Measurements from ENCODE around the gene KRTAP12-4. TPM values are rescaled to one million over a fixed set of nuclear protein-coding genes. Genes with fewer than 3 reads are reported as not detected.

KRTAP12-4 gene
- not detected in 2 replicates for total RNA-seq

- POLR2A ChIA-PET, result no interaction called here
- CTCF ChIA-PET, result no interaction called here
- Mint-ChIP-seq H3K4me1 (peaks cover 2% of the 10 kb centered on the region), H3K27me3 (peaks cover 22% of the 10 kb centered on the region), H3K9me3 (peaks cover 19% of the 10 kb centered on the region), H3K36me3 (ENCODE audit: low read depth) (no peaks in the 10 kb centered on the region), H3K27ac (no peak within 1 kb of the TSS), H3K4me3 (no peak within 1 kb of the TSS)
- intact Hi-C loops (cut with micrococcal nuclease), result no loop called here
- TF ChIP-seq, protein P1, sequence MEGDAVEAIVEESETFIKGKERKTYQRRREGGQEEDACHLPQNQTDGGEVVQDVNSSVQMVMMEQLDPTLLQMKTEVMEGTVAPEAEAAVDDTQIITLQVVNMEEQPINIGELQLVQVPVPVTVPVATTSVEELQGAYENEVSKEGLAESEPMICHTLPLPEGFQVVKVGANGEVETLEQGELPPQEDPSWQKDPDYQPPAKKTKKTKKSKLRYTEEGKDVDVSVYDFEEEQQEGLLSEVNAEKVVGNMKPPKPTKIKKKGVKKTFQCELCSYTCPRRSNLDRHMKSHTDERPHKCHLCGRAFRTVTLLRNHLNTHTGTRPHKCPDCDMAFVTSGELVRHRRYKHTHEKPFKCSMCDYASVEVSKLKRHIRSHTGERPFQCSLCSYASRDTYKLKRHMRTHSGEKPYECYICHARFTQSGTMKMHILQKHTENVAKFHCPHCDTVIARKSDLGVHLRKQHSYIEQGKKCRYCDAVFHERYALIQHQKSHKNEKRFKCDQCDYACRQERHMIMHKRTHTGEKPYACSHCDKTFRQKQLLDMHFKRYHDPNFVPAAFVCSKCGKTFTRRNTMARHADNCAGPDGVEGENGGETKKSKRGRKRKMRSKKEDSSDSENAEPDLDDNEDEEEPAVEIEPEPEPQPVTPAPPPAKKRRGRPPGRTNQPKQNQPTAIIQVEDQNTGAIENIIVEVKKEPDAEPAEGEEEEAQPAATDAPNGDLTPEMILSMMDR (IDR thresholded peaks at IDR 0.05), result no peak
- ATAC-seq (ENCODE audit: low read depth) (no peak), DNase-seq (no peak)
These were observed at the start of gene KRTAP12-4 for GRCh38 chr21:44654576-44655175. KRTAP12-4 (minus strand) TSS chr21:44654659; CDS start chr21:44654614, 45 bp downstream.

DNA sequence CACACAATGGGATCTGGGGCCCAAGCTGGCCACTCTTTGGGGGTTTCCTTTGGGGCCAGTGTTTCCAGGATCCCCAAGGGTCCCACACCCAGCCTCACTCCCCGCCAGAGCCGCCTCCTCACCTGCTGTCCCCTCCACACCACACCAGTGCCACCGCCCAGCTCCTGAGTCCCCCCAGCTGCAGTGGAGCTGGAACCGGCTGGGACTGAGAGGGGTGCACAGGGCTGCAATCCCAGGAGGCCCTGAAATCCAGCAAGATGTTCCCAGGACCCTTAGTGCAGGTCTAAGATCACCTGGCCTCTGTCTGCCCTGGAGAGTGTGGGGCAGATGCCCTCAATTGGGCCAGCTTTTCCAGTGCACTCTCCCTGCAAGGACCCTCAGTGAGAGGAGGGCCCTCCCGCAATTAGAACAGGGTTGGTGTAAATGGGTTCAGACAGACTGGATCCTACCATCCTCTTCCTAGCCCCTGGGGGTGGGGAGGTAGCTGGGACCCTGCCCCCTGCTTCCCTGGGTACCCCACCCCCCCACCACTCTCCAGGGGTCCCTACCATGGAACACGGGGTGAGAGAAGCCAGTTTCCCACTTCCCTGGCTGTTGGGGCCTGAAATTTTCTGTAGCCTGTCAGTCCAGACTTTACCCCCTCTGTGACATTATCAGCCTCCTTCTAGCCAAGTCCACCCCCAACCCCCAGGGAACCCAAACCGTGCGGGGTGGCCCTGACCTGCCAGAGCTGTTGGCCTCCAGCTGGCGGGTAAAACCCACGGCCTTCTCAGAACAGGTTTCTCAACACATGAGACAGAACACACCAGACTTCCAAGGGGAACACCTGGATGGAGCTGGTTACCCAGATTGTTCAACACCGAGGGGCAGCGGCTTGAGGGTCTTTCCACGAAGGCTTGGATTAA, 49.5 kb upstream of the KRTAP12-4 start:
- Mint-ChIP-seq H3K27me3 (peaks cover 61% of the 10 kb centered on the region), H3K9me3 (peaks cover 10% of the 10 kb centered on the region), H3K27ac (no peak overlapping the region), H3K4me3 (no peak overlapping the region), H3K4me1 (no peaks in the 10 kb centered on the region), H3K36me3 (ENCODE audit: low read depth) (no peaks in the 10 kb centered on the region)
- ChIA-PET CTCF (no interaction called here), POLR2A (no interaction called here)
- no peak for ATAC-seq (ENCODE audit: low read depth)
- intact Hi-C loops (cut with micrococcal nuclease), result no loop called here
- TF ChIP-seq, protein P1 (IDR thresholded peaks at IDR 0.05), result no peak
- no peak for DNase-seq

DNA sequence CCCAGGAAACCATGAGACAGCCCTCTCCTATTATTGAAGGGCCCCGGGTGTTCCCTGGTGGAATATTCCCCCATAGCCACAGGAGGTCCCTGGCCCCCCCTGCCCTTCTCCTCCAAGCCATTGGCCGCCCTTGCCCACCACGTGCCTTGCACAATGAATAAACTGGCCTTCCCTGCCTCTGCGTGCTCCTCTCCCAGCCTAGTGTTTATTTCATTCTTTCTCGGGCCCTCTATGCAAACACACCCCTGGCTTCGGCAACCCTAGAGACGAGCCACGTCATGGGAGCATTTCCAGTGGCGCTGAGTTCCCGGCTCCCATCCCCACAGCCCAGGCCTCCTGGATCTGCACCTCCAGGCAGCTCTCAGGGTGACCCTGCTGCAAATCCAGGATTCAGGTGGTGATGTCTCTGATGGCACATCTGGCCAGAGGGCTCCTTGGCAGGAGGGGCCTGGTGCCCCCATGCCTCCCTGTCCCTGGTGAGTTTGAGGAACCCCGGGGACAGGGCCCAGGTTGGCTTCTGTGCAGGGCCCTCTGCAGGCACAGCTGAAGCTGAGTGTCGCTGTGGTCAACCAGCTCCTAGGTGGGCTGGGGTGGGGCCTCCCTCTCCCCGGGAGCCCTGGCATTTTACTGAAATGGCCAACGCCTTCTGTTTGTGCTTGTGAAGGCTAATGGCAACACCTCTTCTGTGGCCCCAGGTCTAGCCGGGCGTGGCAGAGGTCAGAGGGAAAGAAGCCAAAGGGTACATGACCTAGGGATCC, 48.7 kb upstream of the KRTAP12-4 start:
- no peak overlapping the region for H3K27ac Mint-ChIP-seq
- CTCF ChIA-PET, result no interaction called here

DNA sequence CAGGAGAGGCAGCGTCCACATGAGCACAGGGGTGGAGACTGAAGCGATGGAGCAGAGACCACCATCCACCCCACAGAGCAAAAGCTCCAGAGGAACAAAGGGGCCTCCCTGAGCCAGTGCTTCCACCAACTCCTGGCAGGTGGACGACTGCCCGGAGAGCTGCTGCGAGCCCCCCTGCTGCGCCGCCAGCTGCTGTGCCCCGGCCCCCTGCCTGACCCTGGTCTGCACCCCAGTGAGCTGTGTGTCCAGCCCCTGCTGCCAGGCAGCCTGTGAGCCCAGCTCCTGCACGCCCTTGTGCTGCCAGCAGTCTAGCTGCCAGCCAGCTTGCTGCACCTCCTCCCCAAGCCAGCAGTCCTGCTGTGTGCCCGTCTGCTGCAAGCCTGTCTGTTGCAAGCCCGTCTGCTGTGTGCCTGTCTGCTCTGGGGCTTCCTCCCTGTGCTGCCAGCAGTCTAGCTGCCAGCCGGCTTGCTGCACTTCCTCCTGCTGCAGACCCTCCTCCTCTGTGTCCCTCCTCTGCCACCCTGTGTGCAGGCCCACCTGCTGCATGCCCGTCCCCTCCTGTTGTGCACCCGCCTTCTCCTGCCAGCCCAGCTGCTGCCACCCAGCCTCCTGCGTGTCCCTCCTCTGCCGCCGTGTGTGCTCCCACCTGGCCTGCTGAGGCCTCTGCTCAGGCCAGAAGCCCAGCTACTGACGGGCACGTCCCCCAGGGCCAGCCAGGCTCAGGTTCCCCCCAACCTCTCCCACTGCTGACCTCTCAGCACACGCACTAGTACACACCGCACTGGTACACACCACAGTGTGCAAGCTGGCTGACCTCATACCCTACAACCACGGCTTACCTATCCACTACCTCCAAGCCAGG, 47.9 kb upstream of the KRTAP12-4 start:
- POLR2A ChIA-PET, result no interaction called here
- H3K27ac Mint-ChIP-seq, result no peak overlapping the region
- peaks cover 70% of the 10 kb centered on the region for H3K27me3 Mint-ChIP-seq
- no peak for DNase-seq
- no peaks in the 10 kb centered on the region for H3K36me3 Mint-ChIP-seq (ENCODE audit: low read depth)
- ATAC-seq (ENCODE audit: low read depth), result no peak
- CTCF ChIA-PET, result no interaction called here
- peaks cover 10% of the 10 kb centered on the region for H3K9me3 Mint-ChIP-seq
- no peaks in the 10 kb centered on the region for H3K4me1 Mint-ChIP-seq
- TF ChIP-seq, protein P1 (IDR thresholded peaks at IDR 0.05), result no peak
- no peak overlapping the region for H3K4me3 Mint-ChIP-seq
- intact Hi-C loops (cut with micrococcal nuclease), result no loop called here

More for the DNA sequence above, 48.7 kb upstream of the KRTAP12-4 start:
- peaks cover 65% of the 10 kb centered on the region for H3K27me3 Mint-ChIP-seq
- POLR2A ChIA-PET, result no interaction called here
- no peak overlapping the region for H3K4me3 Mint-ChIP-seq
- DNase-seq (no peak), ATAC-seq (ENCODE audit: low read depth) (no peak)
- intact Hi-C loops (cut with micrococcal nuclease), result no loop called here
- H3K36me3 Mint-ChIP-seq (ENCODE audit: low read depth), result no peaks in the 10 kb centered on the region
- no peaks in the 10 kb centered on the region for H3K4me1 Mint-ChIP-seq
- TF ChIP-seq, protein P1 (IDR thresholded peaks at IDR 0.05), result no peak
- H3K9me3 Mint-ChIP-seq, result peaks cover 10% of the 10 kb centered on the region
